Stimulated activated CD8-positive, alpha-beta memory T cell treated with anti-CD3 and anti-CD28 coated beads, Interleukin-12 subunit alpha, Interleukin-12 subunit beta, amount 100 ng/mL, for 24 hours (primary cell): ENCODE data around the gene PLEKHB2.
"Not testable (repeated sequence)": the region's sequence is repeated elsewhere in the genome, so short reads cannot be mapped to it uniquely, and the experiment has no call there.

Experiments
- DNase-seq: peaks from one replicate; pipeline ENCODE4 v3.0.0-alpha.2; 2020; ENCODE audit errors: extremely low read depth

The PLEKHB2 gene

DNA sequence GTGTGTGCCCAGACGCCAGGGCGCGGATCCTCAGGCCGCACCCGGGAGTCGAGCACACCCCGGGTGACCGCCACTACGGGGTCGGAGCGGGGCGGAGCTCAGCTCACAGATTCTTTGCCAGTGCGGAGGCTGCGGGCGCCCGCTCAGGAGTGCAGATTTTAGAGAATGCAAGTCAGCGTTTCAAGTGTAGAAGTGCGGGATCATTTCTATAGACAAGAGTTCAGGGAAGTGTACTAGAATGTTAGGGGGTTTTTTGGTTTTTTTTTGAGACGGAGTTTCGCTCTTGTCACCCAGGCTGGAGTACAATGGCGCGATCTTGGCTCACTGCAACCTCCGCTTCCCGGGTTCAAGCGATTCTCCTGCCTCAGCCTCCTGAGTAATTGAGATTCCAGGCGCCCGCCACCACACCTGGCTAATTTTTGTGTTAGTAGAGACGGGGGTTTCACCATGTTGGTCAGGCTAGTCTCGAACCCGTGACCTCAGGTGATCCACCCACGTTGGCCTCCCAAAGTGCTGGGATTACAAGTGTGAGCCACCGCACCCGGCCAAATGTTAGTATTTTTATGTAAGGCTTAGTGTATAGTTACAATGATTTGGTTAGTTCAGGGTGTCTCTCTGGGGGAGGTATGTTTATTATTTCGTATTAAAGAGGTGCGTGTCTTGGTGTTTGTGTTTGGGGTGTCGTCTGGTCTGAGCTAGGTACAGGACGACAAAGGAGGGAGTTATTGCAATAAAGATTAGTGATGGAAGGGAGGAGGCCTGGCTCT, 11.3 kb upstream of the PLEKHB2 start:
- DNase-seq, result no peak

DNA sequence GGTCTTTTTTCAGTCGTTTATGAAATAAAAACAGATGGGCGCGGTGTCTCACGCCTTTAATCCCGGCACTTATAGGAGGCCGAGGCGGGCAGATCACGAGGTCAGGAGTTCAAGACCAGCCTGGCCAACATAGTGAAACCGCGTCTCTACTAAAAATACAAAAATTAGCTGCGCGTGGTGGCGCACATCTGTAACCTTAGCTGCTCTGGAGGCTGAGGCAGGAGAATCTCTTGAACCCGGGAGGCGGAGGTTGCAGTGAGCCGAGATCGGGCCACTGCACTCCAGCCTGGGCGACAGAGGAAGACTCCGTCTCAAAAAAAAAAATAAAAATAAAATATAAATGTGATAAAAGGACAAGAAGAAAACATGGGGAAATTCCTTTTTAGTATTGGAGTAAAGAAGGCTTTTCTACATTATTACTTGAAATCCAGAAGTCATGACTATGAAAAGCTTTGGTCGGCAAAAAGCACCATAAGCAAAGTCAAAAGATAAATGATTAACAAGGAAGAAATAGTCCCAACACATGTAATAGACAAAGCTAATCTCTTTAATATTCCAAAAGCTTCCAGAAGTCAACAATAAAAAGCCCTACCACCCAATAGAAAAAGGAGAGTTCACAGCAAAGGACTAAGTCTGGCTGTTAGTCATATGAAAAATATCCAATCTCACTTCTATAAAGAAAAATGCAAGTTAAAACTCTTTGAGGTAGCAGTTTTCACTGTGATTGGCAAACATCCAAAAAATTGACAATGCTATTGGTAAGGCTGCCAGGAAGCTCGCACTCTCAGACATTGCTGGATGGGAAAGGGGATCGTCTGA, 10.5 kb upstream of the PLEKHB2 start:
- DNase-seq, result no peak

DNA sequence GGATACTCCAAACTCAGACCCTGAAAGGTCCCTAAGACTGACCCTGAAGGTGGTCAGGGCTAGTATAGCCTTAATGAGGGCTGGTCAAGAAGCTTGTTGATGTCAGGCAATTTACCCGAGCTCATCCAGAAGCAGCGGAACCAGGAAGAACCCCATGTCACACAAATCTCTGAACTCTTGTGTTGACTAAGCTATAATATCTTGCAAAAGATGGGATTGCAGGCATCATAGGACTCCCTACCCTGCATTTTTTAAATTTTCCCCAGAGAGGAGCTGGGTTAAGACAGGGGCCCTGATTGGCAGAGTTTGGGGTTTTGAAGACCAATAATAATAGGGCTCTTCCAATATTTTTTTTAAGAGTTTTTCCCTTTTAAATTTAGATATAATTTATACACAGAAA, 2.0 kb upstream of the PLEKHB2 start:
- DNase-seq, result no peak

DNA sequence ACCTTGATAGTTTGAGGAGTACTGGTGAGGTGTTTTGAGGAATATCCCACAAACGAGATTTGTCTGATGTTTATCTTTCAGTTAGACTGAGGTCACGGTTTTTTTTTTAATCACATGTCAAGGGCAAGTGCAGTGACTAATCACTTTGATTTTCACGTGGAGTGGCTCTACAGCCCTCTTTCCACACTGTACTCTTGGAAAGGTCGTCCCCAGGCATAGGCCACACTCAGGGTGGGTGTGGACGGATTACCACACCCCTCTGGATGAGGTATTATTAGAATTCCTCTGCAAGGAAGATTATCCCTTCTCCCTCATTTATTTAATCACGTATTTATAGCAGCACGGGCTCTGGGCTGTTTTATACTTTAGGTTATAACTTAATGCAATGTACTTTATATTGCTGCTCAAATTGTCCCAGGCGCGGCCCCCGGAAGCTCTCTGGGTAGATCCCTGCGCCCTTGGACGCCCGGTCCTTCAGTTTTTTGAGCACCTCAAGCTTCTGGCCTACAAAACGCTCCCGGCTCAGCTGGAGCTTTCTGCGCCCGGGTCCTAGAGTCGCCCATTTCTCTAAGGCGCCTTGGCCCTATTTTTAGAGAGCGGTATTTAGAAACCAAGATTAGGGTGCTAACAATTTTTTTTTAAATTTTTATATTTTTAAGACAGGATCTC, 515 bp upstream of the PLEKHB2 start:
- peak; percentile 21 for DNase-seq

GRCh38 chr2:131105950-131106801, 1.0 kb downstream of the PLEKHB2 start:
- no peak for DNase-seq

GRCh38 chr2:131112529-131112928, 7.4 kb downstream of the PLEKHB2 start:
- DNase-seq, result no peak

- DNase-seq, result no peak
Measured at GRCh38 chr2:131113566-131114227, 8.6 kb downstream of the PLEKHB2 start.

GRCh38 chr2:131114950-131115349, 9.8 kb downstream of the PLEKHB2 start:
- not testable (repeated sequence) for DNase-seq

- DNase-seq, result no peak
Measured at GRCh38 chr2:131115752-131116151, 10.6 kb downstream of the PLEKHB2 start.

GRCh38 chr2:131120815-131121317, 15.7 kb downstream of the PLEKHB2 start:
- DNase-seq, result no peak

GRCh38 chr2:131121464-131121863, 16.3 kb downstream of the PLEKHB2 start:
- no peak for DNase-seq

GRCh38 chr2:131122496-131122895, 17.4 kb downstream of the PLEKHB2 start:
- DNase-seq, result no peak

- DNase-seq, result no peak
Measured at GRCh38 chr2:131123192-131123591, 18.1 kb downstream of the PLEKHB2 start.

DNA sequence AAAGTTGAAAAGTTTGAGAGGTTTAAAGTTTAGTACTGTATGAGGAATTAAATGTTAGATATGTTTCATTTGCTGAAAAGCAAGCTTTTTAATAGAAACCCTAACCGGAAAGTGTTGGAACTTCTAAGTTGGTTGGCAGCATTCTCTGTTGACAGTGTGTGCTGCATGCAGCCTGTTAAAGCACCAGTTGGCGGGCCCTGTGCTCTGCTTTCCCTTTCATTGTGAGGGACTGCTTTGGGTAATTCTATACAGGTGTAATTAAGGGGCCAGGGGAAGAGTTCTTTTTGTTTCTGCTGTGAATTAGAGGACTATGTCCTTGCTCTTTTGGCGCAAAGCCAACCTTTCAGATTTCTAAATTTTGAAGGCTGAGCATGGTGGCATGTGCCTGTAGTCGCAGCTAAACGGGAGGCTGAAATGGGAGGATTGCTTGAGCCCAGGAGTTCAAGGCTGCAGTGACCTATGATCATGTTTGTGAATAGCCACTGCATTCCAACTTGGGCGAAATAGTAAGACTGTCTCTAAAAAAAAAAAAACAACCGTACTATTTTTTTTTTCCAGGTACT, 20.1 kb downstream of the PLEKHB2 start:
- no peak for DNase-seq

DNA sequence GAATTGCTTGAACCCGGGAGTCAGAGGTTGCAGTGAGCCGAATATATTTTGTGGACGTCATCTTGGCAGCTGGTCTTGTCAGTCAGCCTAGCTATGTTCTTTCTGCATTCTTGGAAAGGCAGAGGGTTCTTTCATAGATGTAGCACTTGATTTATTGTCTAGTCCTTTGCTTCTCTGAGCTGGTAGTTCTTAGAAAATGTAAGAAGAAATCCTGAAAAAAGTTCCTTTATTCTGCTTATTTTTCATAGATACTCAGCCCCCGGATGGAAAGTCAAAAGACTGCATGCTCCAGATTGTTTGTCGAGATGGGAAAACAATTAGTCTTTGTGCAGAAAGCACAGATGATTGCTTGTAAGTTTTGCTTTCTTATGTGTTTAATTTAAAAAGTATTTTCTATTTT, 21.3 kb downstream of the PLEKHB2 start:
- no peak for DNase-seq

DNA sequence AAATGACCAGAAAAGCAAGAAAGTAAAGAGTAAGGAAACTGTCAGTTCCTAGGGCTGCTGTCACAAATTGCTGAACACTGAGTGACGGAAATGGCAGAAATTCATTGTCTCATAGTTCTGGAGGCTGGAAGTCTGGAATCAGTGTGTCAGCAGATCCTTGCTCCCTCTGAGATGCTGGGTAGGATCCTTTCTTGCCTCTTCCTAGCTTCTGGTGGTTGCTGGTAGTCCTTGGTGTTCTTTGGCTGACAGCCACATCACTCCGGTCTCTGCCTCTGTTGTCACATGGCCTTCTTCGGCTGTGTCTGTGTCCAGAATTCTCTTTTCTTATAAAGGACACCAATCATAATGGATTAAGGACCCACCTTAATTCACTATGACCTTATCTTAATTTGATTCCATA, 21.9 kb downstream of the PLEKHB2 start:
- DNase-seq, result no peak

- no peak for DNase-seq
Measured at GRCh38 chr2:131127981-131128380, 22.8 kb downstream of the PLEKHB2 start.

DNA sequence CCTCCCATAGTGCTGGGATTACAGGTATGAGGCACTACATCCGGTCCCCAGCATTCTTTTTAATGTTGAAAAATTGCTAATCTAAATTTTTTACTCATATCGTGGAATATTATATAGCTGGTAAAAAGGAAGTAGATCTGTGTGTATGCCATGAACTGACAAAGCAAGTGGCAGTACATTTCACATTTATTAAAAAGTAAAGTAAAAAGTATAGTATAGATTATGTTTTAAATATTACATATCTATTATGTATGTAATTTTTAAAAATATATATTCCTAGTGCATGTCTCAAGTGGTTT, 25.1 kb downstream of the PLEKHB2 start:
- no peak for DNase-seq

- no peak for DNase-seq
Measured at GRCh38 chr2:131132729-131133128, 27.6 kb downstream of the PLEKHB2 start.

DNA sequence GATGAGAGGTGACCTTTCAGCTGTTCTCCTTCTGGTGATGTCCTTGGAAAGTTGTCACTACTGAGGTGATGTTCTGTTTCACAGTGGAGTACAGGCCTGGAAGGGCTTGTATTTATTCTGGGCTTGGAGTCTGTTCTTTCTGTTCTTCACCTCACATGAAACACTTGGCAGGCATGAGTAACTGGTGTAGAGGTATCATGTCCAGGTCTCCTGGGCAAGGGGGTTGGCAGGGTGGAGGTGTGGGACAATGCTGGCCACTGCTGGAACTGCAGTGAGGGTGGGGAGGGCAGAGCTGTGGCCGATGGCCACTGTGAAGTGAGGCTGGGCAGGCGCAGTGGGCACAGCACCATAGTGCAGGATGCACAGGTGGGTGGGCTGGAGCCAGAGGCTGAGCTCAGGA, 35.4 kb downstream of the PLEKHB2 start:
- no peak for DNase-seq

DNA sequence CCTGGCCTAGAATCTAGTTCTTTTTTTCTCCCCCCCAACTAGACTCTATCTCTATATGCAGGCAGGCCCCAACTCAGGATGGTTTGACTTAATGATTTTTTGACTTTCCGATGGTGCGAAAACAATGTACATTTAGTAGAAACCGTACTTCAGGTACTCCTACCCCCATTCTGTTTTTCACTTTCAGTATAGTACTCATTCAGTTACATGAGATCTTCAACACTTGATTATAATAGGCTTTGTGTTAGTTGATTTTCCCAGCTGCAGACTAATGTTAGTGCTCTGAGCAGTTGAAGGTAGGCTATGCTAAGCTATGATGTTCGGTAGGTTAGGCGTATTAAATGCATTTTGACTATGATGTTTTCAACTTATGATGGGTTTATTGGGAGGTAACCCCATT, 37.7 kb downstream of the PLEKHB2 start:
- no peak for DNase-seq
